Spleen (tissue), 11 donors: ENCODE data around the gene MAGEA1. TPM values are rescaled to one million over a fixed set of nuclear protein-coding genes. Genes with fewer than 3 reads are reported as not detected.

Source experiments
- DNase-seq: peaks from one replicate; pipeline ENCODE4 v3.0.0-alpha.2; 2020
- H3K27ac ChIP-seq, 8 donors: fragments of 200-600 bp; sonication (generic) in 7 of 8; 1 replicate in 4 of 8; 2 replicates in 4 of 8; pipeline versions ENCODE4 v1.5.0 to v1.8.0; 2016 to 2021; ENCODE audit warnings: inconsistent platforms in 4 of 8, mild to moderate bottlenecking in 4 of 8, moderate library complexity in 1 of 8
- H3K27me3 ChIP-seq, 7 donors: fragments of 200-600 bp; sonication (generic) in 6 of 7; replicated peaks in 1 of 7; 1 replicate in 4 of 7; 2 replicates in 3 of 7; pipeline versions ENCODE4 v1.5.0 to v1.8.0; 2016 to 2021; ENCODE audit warnings: inconsistent platforms in 3 of 7, mild to moderate bottlenecking in 1 of 7
- H3K36me3 ChIP-seq, 6 donors: fragments of 200-600 bp; sonication (generic) in 5 of 6; 1 replicate in 4 of 6; 2 replicates in 2 of 6; pipeline versions ENCODE4 v1.5.0 to v1.8.0; 2016 to 2021; ENCODE audit warnings: inconsistent platforms in 2 of 6
- H3K4me1 ChIP-seq, 6 donors: fragments of 200-600 bp; sonication (generic) in 5 of 6; 1 replicate in 3 of 6; 2 replicates in 3 of 6; pipeline versions ENCODE4 v1.5.0 to v1.8.0; 2016 to 2021; ENCODE audit warnings: inconsistent platforms in 3 of 6
- H3K4me3 ChIP-seq, 8 donors: fragments of 200-600 bp; sonication (generic) in 7 of 8; 1 replicate in 4 of 8; 2 replicates in 4 of 8; pipeline versions ENCODE4 v1.5.0 to v1.8.0; 2016 to 2021; ENCODE audit warnings: inconsistent platforms in 4 of 8, mild to moderate bottlenecking in 4 of 8, moderate library complexity in 2 of 8
- H3K9me3 ChIP-seq, 8 donors: fragments of 200-600 bp; sonication (generic) in 7 of 8; 1 replicate in 4 of 8; 2 replicates in 4 of 8; pipeline versions ENCODE4 v1.5.0 to v1.8.0; 2016 to 2021; ENCODE audit warnings: inconsistent platforms in 4 of 8
- CTCF ChIP-seq, 11 experiments: fragments of 200-600 bp in 7 of 11; fragments of 450-650 bp in 4 of 11; sonication (generic) in 4 of 11; IDR thresholded peaks in 8 of 11; conservative IDR thresholded peaks in 3 of 11; 1 replicate in 7 of 11; 2 replicates in 4 of 11; pipeline versions ENCODE4 v1.4.0 to v1.8.0; 2016 to 2021; ENCODE audit warnings: antibody characterized with exemption in 11 of 11, inconsistent platforms in 4 of 11, mild to moderate bottlenecking in 1 of 11
- POLR2A ChIP-seq, 3 donors: fragments of 450-650 bp; IDR thresholded peaks; one replicate each; pipeline ENCODE4 v1.5.1; 2017; ENCODE audit warnings: antibody characterized with exemption in 3 of 3, mild to moderate bottlenecking in 1 of 3
- POLR2AphosphoS5 ChIP-seq, 3 donors: sonication (generic); formaldehyde crosslinking; IDR thresholded peaks; one replicate each; pipeline ENCODE4 v1.5.1; 2017; ENCODE audit warnings: antibody characterized with exemption in 3 of 3
- WGBS, 5 donors: extraction: QIAGEN DNeasy Blood & Tissue Kit in 3 of 5; methylation state at CpG; one replicate each; pipeline versions ENCODE4 v1.1.5 to v1.1.7; 2013 to 2018; 5-methylcytosine and 5-hydroxymethylcytosine counted together
- intact Hi-C: fragments of 100-400 bp; cut with DNase I; formaldehyde crosslinking; loops from one replicate; pipeline ENCODE4 v1.15.0; 2023; ENCODE audit warnings: low total_unique reads
- polyA plus RNA-seq, 3 donors: library from polyadenylated mRNA; stranded (reverse); fragments of 200-250 nt; gene quantifications; one replicate each; pipeline ENCODE4 v1.2.1, GENCODE V29; 2013
- total RNA-seq, 7 donors: library from RNA; depleted of rRNA in 3 of 7; stranded (reverse); fragments of >200 nt in 3 of 7; fragmentation: NEBNext Ultra II Directional in 4 of 7; extraction: Animal tissue kit (Norgen Biotek cat#: 25700) in 4 of 7; gene quantifications; one replicate each; pipeline versions ENCODE4 v1.1.0 to v1.2.1, GENCODE V29; 2016 to 2021
- donor health status: healthy with polysubstance abuse.
- donor health status: DM: no; HTN: no; CAD: no; lungs with moderate emphysema.
- donor health status: DM: no; HTN: no; CAD: no.
- donor health status: Bipolar disorder and iron deficiency.
- donor health status: healthy.
- donor health status: DM: no; HTN: no; CAD: no.
- donor health status: DM: yes; HTN: yes; CAD: no.

MAGEA1 gene
- total and polyA plus RNA-seq, 10 donors: not detected

GRCh38 chrX:153184787-153185186 is 5.7 kb downstream of the MAGEA1 start:
- H3K4me1 ChIP-seq: no peaks in the 10 kb centered on the region
- DNase-seq: no peak
- no peak for TF ChIP-seq POLR2AphosphoS5 (IDR thresholded peaks at IDR 0.05)
- TF ChIP-seq CTCF (IDR thresholded peaks at IDR 0.05 in 8 of 11, conservative IDR thresholded peaks at IDR 0.05 in 3 of 11): no peak
- TF ChIP-seq POLR2A (IDR thresholded peaks at IDR 0.05): no peak
- no peak overlapping the region for H3K27ac ChIP-seq
- peaks cover 0 to 12% (median 0%) of the 10 kb centered on the region in 7 donors for H3K27me3 ChIP-seq
- H3K36me3 ChIP-seq: no peaks in the 10 kb centered on the region
- H3K9me3 ChIP-seq: no peaks in the 10 kb centered on the region
- H3K4me3 ChIP-seq: no peak overlapping the region
- 77 to 97% (median 79%) methylated on average over 6 to 8 of the region's 8 CpGs for WGBS, 5 donors
- intact Hi-C loops: no loop called here

GRCh38 chrX:153190381-153190780 is 11.3 kb downstream of the MAGEA1 start:
- no peaks in the 10 kb centered on the region for H3K36me3 ChIP-seq
- no peaks in the 10 kb centered on the region for H3K4me1 ChIP-seq
- H3K27ac ChIP-seq: no peak overlapping the region
- no peaks in the 10 kb centered on the region for H3K9me3 ChIP-seq
- no peak overlapping the region for H3K4me3 ChIP-seq
- no peak for TF ChIP-seq CTCF (IDR thresholded peaks at IDR 0.05 in 8 of 11, conservative IDR thresholded peaks at IDR 0.05 in 3 of 11)
- no peak for TF ChIP-seq POLR2A (IDR thresholded peaks at IDR 0.05)
- TF ChIP-seq POLR2AphosphoS5 (IDR thresholded peaks at IDR 0.05): no peak
- H3K27me3 ChIP-seq: peaks cover 0 to 9% (median 0%) of the 10 kb centered on the region in 7 donors
- DNase-seq: no peak
- WGBS, 5 donors: 44 to 80% (median 57%) methylated on average over 1 of the region's 1 CpG
- intact Hi-C loops: no loop called here

GRCh38 chrX:153200462-153200861 is 21.4 kb downstream of the MAGEA1 start:
- TF ChIP-seq POLR2A (IDR thresholded peaks at IDR 0.05) (no peak), CTCF (IDR thresholded peaks at IDR 0.05 in 8 of 11, conservative IDR thresholded peaks at IDR 0.05 in 3 of 11) (no peak), POLR2AphosphoS5 (IDR thresholded peaks at IDR 0.05) (no peak)
- intact Hi-C loops: no loop called here

GRCh38 chrX:153206425-153207046 is 27.5 kb downstream of the MAGEA1 start:
- WGBS, 5 donors: 76 to 91% (median 89%) methylated on average over 8 of the region's 8 CpGs
- peaks cover 0 to 9% (median 3%) of the 10 kb centered on the region in 8 donors for H3K9me3 ChIP-seq
- DNase-seq: no peak
- no peak overlapping the region for H3K4me3 ChIP-seq
- peaks cover 0 to 23% (median 0%) of the 10 kb centered on the region in 7 donors for H3K27me3 ChIP-seq
- no peaks in the 10 kb centered on the region for H3K36me3 ChIP-seq
- no peak for TF ChIP-seq POLR2A (IDR thresholded peaks at IDR 0.05)
- TF ChIP-seq POLR2AphosphoS5 (IDR thresholded peaks at IDR 0.05): no peak
- no peak for TF ChIP-seq CTCF (IDR thresholded peaks at IDR 0.05 in 8 of 11, conservative IDR thresholded peaks at IDR 0.05 in 3 of 11)
- no peak overlapping the region for H3K27ac ChIP-seq
- no peaks in the 10 kb centered on the region for H3K4me1 ChIP-seq
- intact Hi-C loops: no loop called here

More at GRCh38 chrX:153200462-153200861, 21.4 kb downstream of the MAGEA1 start:
- no peak overlapping the region for H3K27ac ChIP-seq
- H3K9me3 ChIP-seq: peaks cover 0 to 9% (median 0%) of the 10 kb centered on the region in 8 donors
- no peaks in the 10 kb centered on the region for H3K27me3 ChIP-seq
- WGBS, 5 donors: 57 to 79% (median 77%) methylated on average over 2 of the region's 2 CpGs
- no peak for DNase-seq
- H3K36me3 ChIP-seq: no peaks in the 10 kb centered on the region
- H3K4me1 ChIP-seq: no peaks in the 10 kb centered on the region
- H3K4me3 ChIP-seq: no peak overlapping the region
